ENCODE data around the gene BMPER. TPM values are rescaled to one million over a fixed set of nuclear protein-coding genes. Genes with fewer than 3 reads are reported as not detected.

Gene BMPER
- total RNA-seq, 1 donor, result 45.4 TPM

DNA sequence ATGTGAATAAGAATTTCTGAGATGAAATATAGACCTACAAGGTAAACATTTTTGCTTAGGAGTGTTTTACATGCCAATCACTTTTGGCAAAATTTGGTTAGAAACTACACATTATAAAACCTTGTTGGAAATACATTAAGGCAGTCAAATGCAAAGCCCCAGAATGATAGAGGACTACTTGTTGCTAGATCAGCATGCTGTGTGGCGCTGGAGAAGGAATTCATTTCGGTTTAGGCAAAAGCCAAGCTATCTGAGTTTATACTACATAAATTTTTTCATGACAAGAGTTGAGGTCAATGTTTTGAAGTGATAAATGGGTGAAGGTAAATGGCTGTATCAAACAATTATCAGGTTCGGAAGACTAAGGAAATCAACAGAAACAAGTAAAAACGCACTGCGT is 2.3 kb downstream of the BMPER start:
- H3K4me3 ChIP-seq (ENCODE audit: low read depth, low read length), result peak overlapping the region; percentile 34
- no peak for TF ChIP-seq CTCF (IDR thresholded peaks at IDR 0.05; ENCODE audit: insufficient read depth, low read length)
- DNase-seq (ENCODE audit: low read depth), result no peak

DNA sequence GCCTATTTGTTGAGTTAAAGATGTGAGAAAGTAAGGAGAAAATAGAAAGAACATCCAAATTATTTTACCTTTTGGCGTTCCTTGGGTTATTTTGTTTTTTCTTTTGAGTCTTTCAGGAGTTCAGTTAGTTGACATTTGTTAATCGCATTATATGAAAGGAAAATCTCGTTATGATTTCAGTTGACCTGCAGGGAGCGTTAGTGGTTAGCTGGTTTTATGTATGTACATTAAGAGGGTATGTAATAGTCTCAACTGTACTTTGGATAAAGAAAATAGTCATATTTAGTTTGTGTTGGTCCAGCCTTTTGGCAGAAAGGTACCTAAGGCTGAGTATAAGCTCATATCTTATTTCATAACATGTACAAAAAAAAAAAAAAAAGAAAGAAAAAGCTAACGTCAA is 4.0 kb downstream of the BMPER start:
- H3K4me3 ChIP-seq (ENCODE audit: low read depth, low read length), result no peak overlapping the region
- peak; percentile 39 for DNase-seq (ENCODE audit: low read depth)

DNA sequence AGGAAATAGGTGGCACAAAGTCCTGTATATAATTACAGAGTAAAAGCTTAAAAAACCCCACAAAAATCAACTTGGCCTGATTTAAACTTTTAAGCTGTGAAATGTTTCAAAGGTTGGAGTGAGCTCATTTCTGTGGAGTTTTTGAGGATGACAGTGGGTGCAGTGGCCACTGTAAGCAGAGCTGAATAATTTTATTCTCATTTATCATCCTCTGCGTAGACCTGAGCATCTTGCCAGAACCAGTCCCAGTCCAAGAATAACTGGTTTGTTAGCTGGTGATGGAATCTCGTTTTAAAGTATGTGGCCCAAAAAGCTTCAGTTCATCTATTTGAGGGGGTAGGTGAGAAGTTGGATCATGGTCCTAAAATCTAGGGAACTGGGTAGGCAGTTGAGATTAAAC is 4.4 kb downstream of the BMPER start:
- no peak for TF ChIP-seq CTCF (IDR thresholded peaks at IDR 0.05; ENCODE audit: insufficient read depth, low read length)
- no peak overlapping the region for H3K4me3 ChIP-seq (ENCODE audit: low read depth, low read length)
- DNase-seq (ENCODE audit: low read depth), result peak; percentile 86

More for the DNA sequence above, 4.0 kb downstream of the BMPER start:
- TF ChIP-seq CTCF (IDR thresholded peaks at IDR 0.05; ENCODE audit: insufficient read depth, low read length), result no peak

GRCh38 chr7:33910756-33911155 is 5.4 kb downstream of the BMPER start:
- no peak for DNase-seq (ENCODE audit: low read depth)
- H3K4me3 ChIP-seq (ENCODE audit: low read depth, low read length), result no peak overlapping the region
- TF ChIP-seq CTCF (IDR thresholded peaks at IDR 0.05; ENCODE audit: insufficient read depth, low read length), result no peak

GRCh38 chr7:33916357-33917081 is 11.2 kb downstream of the BMPER start:
- no peak overlapping the region for H3K4me3 ChIP-seq (ENCODE audit: low read depth, low read length)
- no peak for DNase-seq (ENCODE audit: low read depth)
- no peak for TF ChIP-seq CTCF (IDR thresholded peaks at IDR 0.05; ENCODE audit: insufficient read depth, low read length)

GRCh38 chr7:33917661-33918060 is 12.3 kb downstream of the BMPER start:
- no peak for TF ChIP-seq CTCF (IDR thresholded peaks at IDR 0.05; ENCODE audit: insufficient read depth, low read length)
- no peak overlapping the region for H3K4me3 ChIP-seq (ENCODE audit: low read depth, low read length)
- no peak for DNase-seq (ENCODE audit: low read depth)

Measured in fibroblast of the aortic adventitia (primary cell).